GM04504 (cell line): Measurements from ENCODE around the gene CCDC8.
"Not testable (repeated sequence)": the region's sequence is repeated elsewhere in the genome, so short reads cannot be mapped to it uniquely, and the experiment has no call there.

Experiments
- DNase-seq: peaks from one replicate; pipeline ENCODE4 v3.0.0-alpha.2; 2012; ENCODE audit warnings: low read depth

CCDC8 gene

DNA sequence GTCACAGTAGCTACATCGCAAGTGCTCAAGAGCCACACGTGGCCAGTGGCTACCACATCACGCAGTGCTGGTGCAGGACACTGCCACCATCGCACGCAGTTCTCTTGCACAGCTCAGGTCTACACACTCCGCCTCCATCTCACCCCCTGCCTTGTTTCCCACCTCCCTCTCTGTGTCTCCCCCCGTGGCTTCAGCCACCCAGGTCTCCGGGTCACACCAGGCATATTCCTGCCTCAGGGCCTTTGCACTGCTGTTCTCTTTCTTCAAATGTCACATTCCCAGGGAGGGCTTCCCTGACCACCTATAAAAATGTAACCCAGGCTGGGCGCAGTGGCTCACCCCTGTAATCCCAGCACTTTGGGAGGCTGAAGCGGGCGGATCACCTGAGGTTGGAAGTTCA is 10.6 kb downstream of the CCDC8 start:
- DNase-seq, result no peak

DNA sequence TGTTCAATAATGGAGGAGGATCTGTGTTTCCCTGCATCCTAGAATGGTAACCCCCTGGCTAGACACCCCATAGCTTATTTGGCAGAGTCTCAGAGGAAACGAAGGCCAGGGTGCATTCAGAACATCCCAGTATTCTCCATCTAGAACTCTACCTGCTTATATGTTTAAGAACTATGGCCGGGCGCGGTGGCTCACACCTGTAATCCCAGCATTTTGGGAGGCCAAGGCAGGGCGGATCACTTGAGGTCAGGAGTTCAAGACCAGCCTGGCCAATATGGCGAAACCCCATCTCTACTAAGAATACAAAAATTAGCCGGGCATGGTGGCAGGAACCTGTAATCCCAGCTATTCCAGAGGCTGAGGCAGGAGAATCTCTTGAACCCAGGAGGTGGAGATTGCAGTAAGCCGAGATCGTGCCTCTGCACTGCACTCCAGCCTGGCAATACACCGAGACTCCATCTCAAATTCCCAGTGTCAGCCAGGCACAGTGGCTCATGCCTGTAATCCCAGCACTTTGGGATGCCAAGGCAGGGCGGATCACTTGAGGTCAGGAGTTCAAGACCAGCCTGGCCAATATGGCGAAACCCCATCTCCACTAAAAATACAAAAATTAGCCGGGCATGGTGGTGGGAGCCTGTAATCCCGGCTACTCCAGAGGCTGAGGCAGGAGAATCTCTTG is 15.4 kb downstream of the CCDC8 start:
- not testable (repeated sequence) for DNase-seq

DNA sequence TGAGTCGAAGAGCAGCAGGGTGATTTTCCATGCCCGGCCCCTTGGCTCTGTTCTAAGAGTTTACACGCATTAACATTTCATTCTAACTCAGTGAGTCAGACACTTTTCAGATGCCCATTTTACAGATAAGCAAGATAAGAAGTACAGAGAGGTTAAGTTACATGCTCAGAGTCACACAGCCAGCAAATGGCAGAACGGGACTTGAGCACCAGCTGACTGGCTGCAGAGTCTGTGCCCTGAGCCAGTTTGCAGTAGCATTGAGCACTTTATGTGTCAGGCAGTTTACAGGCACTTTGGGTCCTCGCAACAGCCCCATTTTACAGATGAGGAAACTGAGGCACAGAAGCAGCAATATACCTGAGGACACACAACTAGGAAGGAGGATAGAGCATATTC is 19.0 kb downstream of the CCDC8 start:
- DNase-seq, result no peak

GRCh38 chr19:46393456-46394401 is 19.6 kb downstream of the CCDC8 start:
- no peak for DNase-seq

GRCh38 chr19:46392837-46393236 is 20.5 kb downstream of the CCDC8 start:
- DNase-seq, result no peak

DNA sequence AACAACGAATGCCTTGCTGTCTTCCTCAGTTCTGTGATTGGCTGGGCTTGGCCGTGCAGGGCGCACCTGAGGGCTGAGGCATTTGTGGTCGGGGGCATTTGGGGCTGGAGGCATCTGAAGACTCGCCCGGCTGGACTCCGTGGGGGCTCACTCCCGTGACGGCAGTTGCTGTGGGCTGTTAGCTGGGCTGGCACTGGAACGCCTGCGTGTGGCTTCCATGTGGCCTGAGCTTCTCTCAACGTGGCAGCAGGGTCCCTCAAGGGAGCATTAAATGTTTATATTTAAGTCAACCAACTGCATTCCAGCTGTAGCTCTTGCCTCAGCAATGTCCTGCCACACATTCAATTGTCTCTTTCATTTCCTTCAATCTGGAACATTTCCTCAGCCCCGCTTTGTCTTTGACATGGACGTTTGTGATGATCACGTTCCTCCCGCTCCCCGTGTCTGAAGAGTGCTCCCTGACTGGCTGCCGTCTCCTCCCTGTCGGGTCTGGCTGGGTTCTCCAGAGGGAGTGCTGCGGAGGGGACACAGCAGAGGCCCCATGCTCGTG is 21.0 kb downstream of the CCDC8 start:
- DNase-seq, result peak; percentile 53

- DNase-seq, result no peak
Observed at GRCh38 chr19:46391296-46392251, 21.8 kb downstream of the CCDC8 start.

DNA sequence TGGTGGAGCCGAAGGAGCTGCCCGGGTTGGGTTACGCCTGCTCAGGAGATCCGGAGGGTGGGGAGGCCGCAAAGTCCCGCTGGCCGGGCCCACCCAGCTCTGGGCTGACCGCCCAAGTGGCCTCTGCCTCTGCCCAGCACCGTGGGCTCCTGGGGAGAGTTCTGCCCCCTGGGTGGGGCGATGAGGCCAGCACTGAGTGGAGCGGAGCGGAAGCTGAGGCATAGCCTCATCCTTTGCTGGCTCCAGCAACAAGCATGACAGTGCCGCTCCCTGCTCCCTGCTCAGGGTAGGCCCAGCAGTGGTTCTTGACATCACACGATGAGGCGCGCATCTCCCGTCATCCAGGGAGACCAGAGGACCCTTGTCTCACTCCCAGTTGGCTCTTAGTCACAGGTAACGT is 22.5 kb downstream of the CCDC8 start:
- no peak for DNase-seq

DNA sequence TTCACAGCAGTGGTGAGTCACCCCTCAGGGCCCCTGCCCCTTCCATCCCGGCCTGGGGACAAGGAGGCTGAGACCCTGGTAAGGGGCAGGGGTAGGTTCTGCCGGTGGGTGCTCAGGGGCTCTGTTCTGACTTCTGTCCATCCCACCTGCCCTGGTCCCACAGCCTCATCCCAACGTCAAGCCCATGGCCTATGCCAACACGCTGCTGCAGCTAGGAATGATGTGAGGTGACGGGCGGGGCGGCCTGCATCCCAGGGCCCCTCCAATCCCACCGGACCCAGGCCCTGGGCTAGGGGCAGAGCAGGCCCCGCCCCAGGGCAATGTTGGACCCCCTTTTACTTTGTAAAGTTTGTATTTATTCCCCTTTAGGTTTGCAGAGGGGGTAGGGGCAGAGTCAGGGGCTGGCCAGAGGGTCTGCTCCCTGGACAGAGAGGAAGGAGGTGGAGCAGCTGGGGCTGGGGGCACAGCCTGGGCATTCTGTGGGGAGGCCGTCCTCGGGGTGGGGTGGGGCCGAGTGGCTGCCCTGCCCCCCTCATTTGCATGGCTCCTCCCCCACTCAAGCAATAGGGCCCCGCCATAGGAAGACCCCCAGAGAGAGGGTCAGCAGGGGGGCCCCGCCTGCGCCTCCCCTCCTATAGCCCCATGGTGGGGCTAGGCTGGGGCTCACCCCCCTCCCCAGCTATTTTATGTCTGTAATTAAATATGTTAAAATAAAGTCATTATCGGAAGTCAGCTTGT is 23.1 kb downstream of the CCDC8 start:
- no peak for DNase-seq

- DNase-seq, result no peak
Observed at GRCh38 chr19:46388311-46389095, 24.9 kb downstream of the CCDC8 start.

- DNase-seq, result no peak
Observed at GRCh38 chr19:46387713-46388130, 25.6 kb downstream of the CCDC8 start.

GRCh38 chr19:46386996-46387712 is 26.2 kb downstream of the CCDC8 start:
- no peak for DNase-seq

DNA sequence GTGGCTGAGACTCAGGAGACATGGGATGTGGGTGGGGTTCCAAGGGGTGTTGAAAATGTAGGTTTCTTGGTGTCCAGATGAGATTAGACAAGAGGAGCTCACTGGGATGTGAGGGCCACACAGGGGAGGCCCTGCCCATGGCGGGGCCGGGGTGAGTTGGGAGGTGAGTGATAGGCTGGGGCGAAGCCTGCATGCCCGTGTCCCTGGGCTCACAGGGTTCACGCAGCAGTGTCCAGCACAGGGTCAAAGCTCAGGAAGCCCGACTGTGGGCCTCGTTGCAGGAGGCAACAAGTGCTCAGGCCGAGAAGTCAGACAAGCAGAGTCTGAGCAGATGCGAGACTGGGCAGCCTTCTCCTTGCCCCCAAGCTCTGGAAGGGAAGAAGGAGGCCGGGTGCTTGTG is 27.2 kb downstream of the CCDC8 start:
- DNase-seq, result no peak

DNA sequence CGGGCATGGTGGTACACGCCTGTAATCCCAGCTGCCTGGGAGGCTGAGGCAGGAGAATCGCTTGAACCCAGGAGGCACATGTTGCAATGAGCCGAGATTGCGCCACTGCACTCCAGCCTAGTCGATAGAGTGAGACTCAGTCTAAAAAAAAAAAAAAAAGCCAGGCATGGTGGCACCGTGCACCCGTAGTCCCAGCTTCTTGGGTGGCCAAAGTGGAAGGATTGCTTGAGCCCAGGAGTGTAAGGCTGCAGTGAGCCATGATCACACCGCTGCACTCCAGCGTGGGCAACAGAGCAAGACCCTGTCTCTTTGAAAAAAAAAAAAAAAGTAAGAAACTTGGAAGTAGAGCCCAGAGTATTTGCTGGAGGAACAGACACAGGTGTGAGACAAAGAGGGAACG is 27.7 kb downstream of the CCDC8 start:
- DNase-seq, result no peak

GRCh38 chr19:46384396-46384795 is 29.0 kb downstream of the CCDC8 start:
- DNase-seq, result no peak

DNA sequence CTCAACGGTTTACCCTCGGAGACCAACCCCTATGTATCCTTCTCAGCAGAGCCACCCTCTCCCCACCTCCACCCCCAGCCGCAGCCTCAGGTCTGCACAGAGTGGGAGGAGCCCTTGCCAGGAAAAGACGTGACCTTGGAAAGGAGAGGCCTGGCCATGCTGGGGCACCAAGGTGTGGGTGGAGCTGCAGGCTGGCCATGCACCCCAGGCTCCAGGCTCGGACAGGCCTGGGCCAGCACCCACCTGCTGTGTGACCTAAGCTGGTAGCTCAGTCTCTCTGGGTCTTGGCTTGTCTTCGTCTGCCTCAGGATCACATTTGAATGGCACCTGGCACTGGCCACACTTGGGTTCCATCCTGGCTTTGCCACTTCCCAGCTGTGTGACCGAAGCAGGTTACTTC is 29.5 kb downstream of the CCDC8 start:
- no peak for DNase-seq

GRCh38 chr19:46383171-46383815 is 30.1 kb downstream of the CCDC8 start:
- no peak for DNase-seq

DNA sequence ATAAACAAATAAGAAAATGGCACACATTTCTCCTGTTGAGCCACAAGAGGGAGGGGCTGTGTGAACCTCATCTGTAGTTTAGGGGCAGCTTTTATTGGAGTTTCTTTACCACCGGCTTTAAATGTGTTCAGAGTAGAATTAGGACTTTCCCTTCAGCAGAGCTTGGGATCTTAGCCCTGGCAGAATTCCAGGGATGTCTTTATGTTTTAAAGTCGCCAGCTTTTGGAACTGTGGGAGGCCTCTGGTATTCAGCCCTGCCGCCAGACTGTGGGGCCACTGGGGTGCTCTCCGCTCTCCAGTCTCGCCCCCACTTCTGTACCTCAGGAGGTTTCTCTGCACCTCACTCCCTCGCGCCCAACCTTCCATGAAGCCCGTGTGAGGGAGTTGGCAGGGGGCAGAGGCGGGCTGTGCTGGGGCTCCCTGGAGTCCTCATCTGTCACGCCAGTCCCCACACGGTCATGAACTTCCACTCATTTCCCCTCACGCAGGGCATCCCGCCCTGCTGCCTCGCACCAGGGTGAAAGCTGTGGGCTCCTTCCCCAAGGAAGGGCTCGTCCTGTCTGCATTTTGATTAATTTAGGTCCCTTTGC is 31.5 kb downstream of the CCDC8 start:
- DNase-seq, result no peak

DNA sequence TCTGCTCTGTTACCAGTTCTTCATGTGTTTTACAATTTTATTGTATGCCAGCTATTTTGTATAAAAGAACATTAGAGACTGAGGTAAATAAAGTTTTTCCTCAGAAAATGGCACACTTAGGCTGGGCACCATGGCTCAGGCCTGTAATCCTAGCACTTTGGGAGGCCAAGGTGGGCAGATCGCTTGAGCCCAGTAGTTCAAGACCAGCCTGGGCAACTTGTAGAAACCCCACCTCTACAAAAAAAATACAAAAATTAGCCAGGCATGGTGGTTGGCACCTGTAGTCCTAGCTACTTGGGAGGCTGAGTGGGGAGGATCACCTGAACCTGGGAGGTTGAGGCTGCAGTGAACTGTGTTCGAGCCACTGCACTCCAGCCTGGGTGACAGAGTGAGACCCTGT is 32.0 kb downstream of the CCDC8 start:
- no peak for DNase-seq
